HG02938 (cell line): ENCODE data around the gene SHISA2.

Source experiments
- ATAC-seq: cut with Tn5 transposase; IDR thresholded peaks from one replicate; pipeline ENCODE4 v1.9.1; 2021; ENCODE audit warnings: mild to moderate bottlenecking, moderate library complexity; ENCODE audit not compliant: unreplicated experiment

The SHISA2 gene

DNA sequence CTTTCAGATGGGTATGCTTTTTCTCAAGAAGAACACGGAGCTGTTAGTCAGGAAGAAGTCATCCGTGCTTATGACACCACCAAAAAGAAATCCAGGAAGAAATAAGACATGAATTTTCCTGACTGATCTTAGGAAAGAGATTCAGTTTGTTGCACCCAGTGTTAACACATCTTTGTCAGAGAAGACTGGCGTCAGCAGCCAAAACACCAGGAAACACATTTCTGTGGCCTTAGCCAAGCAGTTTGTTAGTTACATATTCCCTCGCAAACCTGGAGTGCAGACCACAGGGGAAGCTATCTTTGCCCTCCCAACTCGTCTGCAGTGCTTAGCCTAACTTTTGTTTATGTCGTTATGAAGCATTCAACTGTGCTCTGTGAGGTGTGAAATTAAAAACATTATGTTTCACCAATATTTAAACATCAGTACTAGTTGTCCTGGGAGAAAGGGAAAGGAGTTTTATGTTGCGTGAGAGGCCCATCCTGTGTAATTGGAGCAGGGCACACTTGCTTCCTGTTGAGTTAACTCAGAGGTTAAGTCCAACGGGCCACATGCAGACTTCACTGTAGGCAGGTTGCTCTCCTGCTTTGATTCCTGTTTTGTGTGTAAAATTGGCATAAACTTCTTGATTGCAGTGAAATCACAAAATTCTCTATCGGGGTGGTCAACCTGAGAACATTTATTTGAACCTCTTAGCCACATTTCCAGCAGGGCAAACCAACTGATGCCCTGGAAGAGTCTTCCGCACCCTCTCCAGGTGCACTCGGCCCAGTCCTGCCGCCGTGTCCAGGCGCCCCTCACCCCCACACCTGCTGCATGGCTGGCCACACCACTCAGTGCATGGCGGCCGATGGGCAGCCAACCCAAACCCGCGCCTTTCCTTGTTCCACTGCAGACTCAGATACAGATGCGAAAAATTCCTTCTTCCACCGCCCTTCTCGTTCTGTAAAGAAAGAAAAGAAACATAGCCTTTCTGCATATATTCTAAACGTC is 31.6 kb downstream of the SHISA2 start:
- ATAC-seq = no peak

DNA sequence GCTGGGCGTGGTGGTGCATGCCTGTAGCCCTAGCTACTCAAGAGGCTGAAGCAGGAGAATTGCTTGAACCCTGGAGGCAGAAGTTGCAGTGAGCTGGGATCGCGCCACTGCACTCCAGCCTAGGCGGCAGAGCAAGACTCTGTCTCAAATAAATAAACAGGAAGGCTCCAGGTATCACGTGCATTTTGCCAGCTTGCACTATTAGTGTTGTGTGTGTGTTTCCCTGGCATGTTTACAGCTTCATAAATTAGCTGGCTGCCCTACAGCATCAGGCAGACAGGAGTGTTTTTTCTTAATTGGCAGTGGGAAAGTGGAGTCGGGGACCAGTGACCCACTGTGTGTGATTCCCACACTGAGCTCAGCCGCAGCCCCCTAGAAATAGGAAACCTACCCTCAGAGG is 32.6 kb downstream of the SHISA2 start:
- no peak for ATAC-seq

DNA sequence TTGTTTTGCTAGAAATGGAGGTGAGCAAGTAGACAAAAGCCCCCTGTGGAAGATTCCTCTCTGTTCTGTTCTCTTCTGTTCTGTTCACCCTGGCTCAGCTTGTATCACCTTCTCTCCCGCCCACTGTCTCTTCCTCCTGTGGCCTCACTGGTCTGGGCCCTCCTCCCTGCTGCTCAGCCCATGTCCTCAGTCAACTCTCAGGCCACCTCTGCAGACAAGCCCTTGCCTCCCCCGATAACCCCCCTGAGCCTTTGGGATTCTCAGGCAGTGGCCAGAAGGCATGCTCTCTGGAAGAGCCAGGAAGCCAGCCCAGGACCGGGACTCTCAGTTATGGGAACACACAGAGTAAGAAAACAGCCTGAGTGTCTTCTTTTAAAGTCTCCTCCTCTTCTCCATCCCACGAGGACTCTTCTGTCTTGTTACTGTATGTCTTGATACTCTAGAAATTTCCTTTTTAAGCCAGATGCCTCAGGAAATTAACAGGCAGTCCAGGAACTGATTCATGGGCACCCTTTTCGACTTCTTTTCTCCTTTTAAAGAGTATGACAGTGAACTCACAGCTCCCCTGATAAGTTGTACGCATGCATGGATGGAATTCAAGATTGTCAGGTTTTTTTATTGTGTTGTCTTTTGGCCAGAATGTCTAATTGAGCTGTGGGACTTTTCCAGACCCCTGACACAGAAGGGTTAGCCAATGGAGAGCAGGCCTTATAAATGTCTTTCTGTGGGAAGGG is 33.7 kb downstream of the SHISA2 start:
- no peak for ATAC-seq

DNA sequence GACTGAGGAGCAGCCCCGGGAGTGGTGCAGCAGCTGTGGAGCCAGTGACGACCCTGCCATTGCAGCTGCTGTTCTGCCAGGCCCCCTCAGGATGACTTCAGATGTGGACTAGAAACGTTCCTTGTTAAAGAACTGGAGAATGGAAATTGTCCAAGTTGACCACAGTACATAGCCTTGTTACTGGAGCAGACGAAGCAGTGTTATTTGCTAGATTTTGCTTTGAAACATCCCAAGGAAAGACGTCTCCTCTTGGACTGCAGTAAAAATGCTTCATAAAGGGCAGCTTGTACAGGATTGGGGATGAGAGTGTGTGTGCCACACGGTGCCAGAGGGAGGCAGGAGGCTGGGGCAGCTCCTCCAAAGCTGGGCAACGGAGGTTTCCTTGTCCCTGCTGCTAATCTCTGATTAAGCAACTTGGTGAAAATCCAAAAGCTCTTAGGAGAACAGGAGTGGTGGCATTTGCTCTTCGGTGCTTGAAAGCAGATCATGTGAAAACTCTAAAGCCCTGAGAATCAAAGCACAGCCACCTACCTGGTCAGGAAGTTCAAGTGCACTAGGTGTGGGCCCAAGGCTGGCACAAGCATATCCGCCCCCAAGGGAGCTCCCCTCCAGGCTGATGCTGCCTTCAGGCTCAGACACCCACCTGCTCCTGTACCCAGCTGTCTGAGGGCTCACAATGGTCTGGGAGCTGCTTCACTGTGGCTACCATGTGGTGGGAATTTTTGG is 34.5 kb downstream of the SHISA2 start:
- ATAC-seq = no peak

DNA sequence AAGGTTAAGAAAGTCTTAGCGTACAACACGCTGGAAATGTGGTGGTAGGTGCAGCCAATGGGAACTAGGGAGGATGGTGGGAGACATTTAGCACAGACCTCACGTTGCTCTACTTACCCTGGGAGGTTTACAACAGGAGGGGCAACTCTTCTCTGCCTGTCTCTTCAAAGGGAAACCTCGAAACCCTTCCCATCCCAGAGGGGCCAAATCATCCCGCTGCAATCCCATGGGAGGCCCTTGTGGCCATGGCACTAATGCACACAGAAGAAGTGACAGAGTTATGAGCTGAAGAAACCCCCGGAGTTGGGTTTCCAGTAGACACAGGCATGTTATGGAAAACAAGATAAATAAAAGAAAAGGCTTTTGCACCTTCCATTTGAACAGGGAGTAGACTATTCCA is 35.6 kb downstream of the SHISA2 start:
- no peak for ATAC-seq

DNA sequence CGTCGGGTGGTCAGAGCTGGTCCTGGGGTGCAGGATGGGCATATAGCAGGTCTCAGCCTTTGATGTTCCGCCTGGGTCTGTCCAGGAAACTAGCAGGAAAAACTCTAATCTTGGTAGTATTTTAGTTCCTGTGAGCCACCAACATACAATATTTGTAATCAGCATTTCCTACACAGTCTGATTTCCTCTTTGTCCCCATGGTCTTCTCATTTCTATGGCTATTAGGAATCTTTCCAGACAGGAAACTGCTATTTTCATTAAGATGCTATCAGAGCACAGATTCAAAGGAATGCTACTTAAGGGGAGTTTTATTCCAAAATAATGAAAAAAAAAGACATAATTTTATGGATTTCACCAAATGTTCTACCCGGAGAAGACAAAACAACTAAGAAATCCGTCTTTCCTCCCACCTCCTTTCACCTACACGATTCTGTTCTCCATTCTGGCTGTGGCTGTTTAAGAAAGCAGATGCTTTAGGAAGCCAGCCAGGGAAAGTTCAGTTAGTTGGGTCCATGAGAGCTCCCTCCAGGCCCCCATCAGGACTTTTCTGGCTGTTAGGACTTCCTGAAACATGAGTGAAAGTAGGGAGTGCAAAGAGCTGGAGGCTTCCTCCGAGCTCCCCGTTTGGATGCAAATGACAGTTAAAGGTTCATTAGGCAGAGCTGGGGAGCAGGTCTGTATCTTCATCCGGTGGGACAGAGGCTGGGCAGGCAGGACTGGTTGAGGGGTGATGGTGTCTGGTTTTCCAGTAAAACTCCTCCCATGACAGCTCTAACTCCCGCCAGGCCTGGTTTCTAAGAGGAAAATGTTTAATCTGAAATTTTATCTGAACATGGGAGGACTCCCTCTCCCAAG is 36.3 kb downstream of the SHISA2 start:
- ATAC-seq = no peak

DNA sequence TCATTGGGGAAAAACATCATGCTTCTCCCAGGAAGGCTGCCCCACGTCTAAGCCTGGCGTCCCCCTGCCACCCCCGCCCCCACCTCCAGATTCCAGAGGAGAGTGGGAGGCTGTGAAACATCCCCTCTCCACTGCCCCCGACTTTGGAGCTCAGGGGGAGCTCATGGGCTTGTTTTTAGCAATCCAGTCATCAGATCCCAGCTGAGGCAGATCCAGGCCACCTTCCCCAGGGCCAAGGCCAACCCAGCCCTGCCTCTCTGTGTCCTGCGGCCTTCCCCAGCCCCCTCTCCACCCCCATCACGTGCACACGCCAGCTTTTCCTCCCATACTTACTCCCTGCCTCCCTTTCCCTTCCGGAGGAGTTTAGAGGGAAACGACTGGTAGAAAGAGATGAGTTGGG is 38.8 kb downstream of the SHISA2 start:
- no peak for ATAC-seq

DNA sequence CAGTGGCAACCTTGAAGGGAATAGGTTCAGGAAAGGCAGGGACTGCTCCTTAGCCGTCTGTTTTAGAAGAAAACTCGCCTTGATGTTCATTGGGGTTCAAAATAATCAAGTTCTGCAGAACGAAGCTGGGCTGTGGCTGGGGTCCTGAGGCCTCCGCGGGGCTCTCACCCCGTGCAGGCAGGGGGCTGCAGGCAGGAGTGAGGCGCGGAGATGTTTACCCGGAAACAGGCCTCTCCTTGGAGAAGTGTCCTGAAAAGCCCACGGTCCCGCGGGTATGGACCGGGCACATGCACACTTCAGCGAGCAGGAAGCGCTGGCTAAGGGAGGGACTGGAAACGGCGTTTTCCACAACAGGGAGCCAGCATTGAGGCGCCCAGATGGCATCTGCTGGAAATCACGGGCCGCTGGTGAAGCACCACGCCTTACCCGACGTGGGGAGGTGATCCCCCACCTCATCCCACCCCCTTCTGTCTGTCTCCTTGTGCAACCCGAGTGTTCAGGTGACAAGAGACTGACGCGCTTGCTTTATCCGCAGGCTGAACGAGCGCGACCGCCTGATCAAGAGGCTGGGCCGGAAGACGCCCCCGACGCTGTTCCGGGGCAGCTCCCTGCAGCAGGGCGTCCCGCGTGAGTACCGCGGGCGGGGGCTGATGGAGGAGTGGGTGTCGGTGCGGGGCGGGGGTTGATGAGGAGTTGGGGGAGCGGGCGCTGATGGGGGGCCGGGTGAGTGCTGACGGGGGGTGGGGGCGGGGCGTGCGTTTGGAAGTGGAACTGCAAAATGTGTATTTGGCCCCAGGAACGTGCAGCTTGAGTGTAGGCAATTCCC is 39.6 kb downstream of the SHISA2 start:
- no peak for ATAC-seq

DNA sequence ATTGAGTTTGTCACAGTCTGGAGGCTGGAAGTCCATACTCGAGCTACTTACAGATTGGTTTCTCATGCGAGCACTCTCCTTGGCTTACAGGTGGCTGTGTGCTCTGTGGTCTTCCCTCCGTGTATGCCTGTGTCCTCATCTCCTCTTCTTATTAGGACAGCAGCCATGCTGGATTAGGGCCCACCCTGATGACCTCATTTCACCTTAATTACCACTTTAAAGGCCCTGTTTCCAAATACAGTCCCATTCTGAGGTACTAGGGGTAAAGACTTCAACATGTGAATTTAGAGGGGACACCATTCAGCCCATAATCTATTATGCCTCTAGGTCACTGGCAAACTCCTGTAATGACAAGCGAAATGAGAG is 40.6 kb downstream of the SHISA2 start:
- no peak for ATAC-seq

DNA sequence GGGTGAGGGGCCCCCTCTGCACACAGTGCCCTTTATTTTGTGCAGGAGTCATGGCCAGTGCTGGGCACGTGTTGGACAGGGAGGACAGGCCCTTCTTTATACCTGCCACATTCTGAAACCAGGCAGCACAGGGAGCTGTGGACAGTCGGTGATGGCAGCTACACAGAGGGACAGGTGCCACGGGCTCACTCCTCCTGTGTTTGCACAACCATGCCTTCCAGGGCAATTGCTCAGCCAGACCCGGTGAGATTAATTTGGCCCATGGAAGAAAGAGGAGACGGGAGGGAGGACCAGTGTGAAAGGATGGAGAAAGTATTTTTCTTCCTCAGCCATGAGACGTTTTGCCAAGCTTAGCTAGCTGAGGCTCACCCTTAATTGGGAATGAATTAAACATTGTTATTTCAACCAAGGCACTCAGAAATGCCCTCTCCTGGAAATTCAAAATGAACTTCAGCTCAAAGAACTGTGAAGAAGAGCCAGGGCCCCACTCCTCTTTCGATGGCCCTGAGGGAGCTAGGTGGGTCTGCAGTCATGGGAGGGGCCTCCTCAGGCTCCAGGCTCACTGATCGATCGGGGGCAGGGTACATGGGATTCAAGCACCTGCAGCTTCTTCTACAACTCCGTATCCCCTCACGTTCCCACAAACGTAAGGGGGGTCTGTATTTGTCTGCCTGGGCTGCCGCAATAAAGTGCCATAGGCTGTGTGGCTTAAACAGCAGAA is 41.2 kb downstream of the SHISA2 start:
- ATAC-seq = no peak

DNA sequence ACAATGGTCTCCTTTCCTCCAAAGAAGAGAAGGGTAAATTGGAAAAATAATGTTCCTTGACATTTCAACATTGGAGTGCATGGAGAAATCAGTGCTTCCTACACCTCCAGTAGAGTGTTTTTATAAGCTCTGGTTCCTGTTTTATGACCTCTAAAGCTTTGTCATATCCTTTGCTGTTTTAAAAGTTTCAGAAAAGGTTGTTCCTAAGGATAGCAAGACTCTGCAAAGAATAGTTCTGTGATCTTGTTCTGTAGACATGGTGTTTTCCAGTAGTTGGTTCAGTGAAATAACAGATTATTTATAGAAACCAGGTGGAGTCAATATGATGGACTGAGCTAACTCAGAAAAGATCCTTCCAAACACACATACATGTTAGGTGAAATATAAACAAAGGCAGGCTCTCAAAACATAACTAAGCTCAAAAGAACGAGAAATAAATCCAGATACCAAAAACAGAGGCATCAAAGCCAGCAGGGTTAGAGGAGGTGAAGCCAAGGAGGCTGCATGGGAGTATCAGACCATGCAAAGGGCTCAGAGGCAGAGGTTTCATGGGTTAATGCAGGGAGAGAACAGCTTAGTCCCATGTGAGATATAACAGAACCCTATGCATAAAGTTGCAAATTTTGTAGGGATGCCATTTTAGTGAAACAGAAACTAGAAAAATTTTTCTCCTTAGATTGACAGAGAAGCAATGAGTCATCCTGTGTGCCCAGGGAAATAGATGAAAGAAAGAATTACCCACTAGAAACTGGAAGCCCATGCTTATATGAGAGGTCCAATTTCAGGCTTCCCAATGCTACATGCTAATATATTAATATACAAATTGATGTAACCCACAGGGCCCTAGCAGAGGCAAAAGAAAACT is 44.3 kb downstream of the SHISA2 start:
- no peak for ATAC-seq
